Measurements from ENCODE around the gene LEO1. TPM values are rescaled to one million over a fixed set of nuclear protein-coding genes. Genes with fewer than 3 reads are reported as not detected.

Gene LEO1
- polyA plus RNA-seq (2013, experiment 1 of 4): 31.5 TPM
- polyA plus RNA-seq (2013, experiment 2 of 4): 30.7 TPM
- polyA plus RNA-seq (2013, experiment 3 of 4): 26.6 TPM
- polyA plus RNA-seq (2013, experiment 4 of 4): 30.2 TPM

DNA sequence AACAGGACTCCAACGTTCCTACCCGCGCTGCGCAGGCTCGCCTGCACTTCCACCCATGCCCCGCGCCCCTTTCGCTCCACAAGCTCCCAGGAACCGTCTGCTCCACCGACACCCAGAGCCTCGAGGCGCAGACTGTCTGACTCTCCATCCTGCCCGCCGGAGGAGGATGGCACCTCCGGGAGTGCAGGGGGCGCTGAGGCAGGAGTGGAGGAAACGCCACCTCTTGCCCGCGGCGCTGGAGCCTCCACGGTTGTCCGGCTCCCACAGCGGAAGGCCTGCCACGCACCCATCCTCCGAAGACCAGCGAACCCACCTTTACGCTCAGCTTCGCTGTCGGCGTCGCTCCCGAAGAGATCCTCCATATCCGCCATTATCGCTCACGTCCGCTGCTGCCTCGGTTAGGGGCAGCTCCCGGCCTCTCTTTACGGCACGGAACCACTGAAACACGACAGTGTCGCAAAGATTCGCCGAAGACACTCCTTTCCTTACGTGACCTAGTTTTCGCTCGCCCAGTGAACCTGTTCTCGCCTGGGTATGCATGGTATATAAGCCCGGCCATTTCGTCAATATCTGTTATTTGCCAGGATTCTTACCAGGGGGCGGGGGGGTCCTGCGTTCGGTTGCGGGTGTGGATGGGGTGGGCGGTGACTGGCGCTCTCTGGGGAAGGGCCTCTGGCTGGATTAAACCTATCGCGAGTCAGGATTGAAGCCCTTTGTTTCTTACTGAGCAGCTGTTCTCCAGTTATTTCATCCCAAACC, at the start of gene LEO1:
TSS of gene LEO1 (minus strand) at position 404 of the 759 bp plus-strand sequence. CDS start at position 371, 33 bp downstream.
- H3K4me3 ChIP-seq (ENCODE audit: insufficient read depth, low read depth, low read length): peak within 1 kb of the TSS; percentile 89
- no peaks in the 10 kb centered on the region for H3K36me3 ChIP-seq (ENCODE audit: control insufficient read depth, insufficient read depth, low read length)
- 0% methylated on average over 58 of the region's 58 CpGs for WGBS, 2 experiments
- no peaks in the 10 kb centered on the region for H3K27me3 ChIP-seq (ENCODE audit: control insufficient read depth, insufficient read depth, low read length, poor library complexity, severe bottlenecking)
- H3K27ac ChIP-seq (ENCODE audit: insufficient read depth, low read depth, low read length, poor library complexity, severe bottlenecking): peak within 1 kb of the TSS; percentile 28
- H3K4me1 ChIP-seq (ENCODE audit: control insufficient read depth, insufficient read depth, low read length): peaks cover 4% of the 10 kb centered on the region
- no peaks in the 10 kb centered on the region for H3K9me3 ChIP-seq (ENCODE audit: control insufficient read depth, low read length)

DNA sequence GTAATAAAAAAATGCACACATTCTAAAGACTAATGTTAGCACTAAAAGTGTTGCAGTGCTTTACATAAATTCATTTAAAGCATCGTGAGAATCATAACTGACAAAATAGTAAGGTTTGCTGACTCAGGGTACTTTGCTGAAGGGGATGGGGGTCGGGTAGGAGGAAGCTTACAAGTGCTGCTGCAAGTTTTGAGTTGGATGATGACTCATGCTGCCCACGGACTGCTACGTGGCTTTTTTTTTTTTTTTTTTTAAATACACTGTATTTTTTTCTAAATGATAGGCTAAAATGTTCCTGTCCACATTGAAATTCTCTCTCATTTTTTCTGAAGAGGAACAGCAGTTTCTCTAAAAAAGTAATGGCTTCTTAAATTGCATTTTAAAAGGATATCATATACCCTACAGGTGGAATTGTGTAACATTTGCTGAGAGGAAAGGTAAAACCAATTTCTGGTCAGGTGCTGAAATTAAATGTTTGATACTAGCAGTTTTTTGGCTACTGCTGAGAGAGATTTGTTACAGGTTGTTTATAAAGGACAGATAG, 49.6 kb upstream of the LEO1 start:
- Histone ChIP-seq H3K36me3 (ENCODE audit: control insufficient read depth, insufficient read depth, low read length) (no peaks in the 10 kb centered on the region), H3K27me3 (ENCODE audit: control insufficient read depth, insufficient read depth, low read length, poor library complexity, severe bottlenecking) (no peaks in the 10 kb centered on the region), H3K27ac (ENCODE audit: insufficient read depth, low read depth, low read length, poor library complexity, severe bottlenecking) (no peak overlapping the region), H3K4me3 (ENCODE audit: insufficient read depth, low read depth, low read length) (peak overlapping the region; percentile 84), H3K4me1 (ENCODE audit: control insufficient read depth, insufficient read depth, low read length) (peaks cover 6% of the 10 kb centered on the region), H3K9me3 (ENCODE audit: control insufficient read depth, low read length) (no peaks in the 10 kb centered on the region)
- WGBS, 2 experiments: 4 to 15% methylated on average over 2 of the region's 4 CpGs

DNA sequence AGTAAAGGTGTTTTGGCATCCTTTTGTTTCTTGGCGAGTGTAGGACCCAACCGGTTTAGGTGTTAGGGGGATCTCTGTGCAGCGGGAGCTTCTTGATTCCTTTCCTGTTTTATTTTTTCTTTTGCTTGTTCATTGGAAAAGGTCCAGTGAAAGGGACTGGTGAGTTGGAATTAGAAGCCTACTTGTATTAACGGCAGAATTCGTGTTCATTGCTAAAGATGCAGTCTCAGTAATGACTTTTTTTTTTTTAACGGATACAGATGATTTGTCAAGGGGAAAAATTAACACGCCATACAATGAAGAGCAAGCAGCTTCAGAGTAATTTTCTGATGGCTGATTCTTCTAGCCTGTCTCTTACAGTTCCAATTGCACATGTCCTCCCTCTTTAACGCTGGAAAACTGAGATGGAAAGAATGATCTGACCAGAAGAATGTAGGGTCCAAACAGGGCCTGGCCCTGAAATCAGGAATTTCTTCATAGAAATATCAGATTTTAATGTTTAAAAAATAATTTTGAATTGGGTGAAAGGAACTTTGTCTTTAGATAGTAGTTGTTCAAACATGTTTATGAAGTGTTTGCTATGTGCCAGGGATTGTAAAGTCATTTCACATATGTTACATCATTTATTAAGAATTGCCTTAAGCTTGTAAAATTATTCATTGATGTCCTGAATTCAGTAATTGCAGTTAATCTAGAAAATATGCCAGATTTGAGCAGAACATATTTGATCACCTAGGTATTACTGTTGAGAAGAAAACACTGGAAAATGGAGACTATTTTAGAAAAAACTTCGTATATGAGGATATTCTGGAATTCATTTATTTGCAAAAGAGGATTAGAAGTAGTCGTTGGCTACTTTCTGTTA, 48.9 kb upstream of the LEO1 start:
- 3 to 4% methylated on average over 9 to 10 of the region's 10 CpGs for WGBS, 2 experiments
- no peaks in the 10 kb centered on the region for H3K36me3 ChIP-seq (ENCODE audit: control insufficient read depth, insufficient read depth, low read length)
- H3K4me1 ChIP-seq (ENCODE audit: control insufficient read depth, insufficient read depth, low read length): peaks cover 6% of the 10 kb centered on the region
- H3K27me3 ChIP-seq (ENCODE audit: control insufficient read depth, insufficient read depth, low read length, poor library complexity, severe bottlenecking): no peaks in the 10 kb centered on the region
- H3K9me3 ChIP-seq (ENCODE audit: control insufficient read depth, low read length): no peaks in the 10 kb centered on the region
- peak overlapping the region; percentile 88 for H3K27ac ChIP-seq (ENCODE audit: insufficient read depth, low read depth, low read length, poor library complexity, severe bottlenecking)
- peak overlapping the region; percentile 84 for H3K4me3 ChIP-seq (ENCODE audit: insufficient read depth, low read depth, low read length)

DNA sequence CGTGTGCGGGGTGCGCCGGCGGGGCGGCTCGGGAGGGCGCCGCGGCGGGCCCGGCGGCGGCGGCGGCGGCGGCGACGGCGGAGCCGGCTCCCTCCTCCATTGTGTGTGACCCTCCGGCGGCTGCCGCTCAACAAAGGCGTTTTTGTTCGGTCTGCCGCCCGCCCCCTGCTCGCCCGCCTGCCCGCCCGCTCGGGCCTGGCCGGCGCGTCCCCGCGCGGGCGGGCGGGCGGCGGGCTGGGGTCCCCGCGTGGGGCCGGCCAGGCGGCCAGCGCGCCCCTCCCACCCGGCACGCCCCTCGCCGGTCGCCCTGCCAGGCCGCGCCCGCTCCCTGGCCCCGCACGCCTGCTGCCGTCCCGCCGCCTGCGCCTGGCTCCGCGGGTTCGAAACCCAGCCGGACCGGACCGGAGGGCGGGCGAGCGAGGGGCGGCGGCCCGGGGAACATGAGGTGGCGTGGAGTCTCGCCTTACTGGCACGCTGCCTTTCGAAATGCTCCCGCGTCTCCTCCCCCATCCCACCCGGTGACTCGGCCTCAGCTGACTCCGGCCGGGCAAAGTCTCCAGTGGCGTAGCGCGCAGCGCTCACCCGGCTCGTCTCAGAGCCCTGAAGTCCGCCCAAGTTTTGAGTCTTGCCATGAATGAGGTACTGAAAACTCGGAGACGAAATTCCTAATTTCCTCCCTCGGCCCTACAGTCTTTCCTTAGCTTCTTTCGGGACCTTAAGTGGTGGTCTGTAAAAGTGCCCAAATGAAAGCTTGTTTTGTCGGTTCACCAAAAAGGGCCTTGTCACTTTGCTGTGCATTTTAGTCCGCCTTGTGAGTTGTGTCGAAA, 48.0 kb upstream of the LEO1 start:
- H3K4me1 ChIP-seq (ENCODE audit: control insufficient read depth, insufficient read depth, low read length): peaks cover 6% of the 10 kb centered on the region
- H3K4me3 ChIP-seq (ENCODE audit: insufficient read depth, low read depth, low read length): peak overlapping the region; percentile 84
- H3K9me3 ChIP-seq (ENCODE audit: control insufficient read depth, low read length): no peaks in the 10 kb centered on the region
- no peaks in the 10 kb centered on the region for H3K27me3 ChIP-seq (ENCODE audit: control insufficient read depth, insufficient read depth, low read length, poor library complexity, severe bottlenecking)
- H3K27ac ChIP-seq (ENCODE audit: insufficient read depth, low read depth, low read length, poor library complexity, severe bottlenecking): peak overlapping the region; percentile 98
- WGBS, 2 experiments: 0% methylated on average over 100 of the region's 100 CpGs
- no peaks in the 10 kb centered on the region for H3K36me3 ChIP-seq (ENCODE audit: control insufficient read depth, insufficient read depth, low read length)

DNA sequence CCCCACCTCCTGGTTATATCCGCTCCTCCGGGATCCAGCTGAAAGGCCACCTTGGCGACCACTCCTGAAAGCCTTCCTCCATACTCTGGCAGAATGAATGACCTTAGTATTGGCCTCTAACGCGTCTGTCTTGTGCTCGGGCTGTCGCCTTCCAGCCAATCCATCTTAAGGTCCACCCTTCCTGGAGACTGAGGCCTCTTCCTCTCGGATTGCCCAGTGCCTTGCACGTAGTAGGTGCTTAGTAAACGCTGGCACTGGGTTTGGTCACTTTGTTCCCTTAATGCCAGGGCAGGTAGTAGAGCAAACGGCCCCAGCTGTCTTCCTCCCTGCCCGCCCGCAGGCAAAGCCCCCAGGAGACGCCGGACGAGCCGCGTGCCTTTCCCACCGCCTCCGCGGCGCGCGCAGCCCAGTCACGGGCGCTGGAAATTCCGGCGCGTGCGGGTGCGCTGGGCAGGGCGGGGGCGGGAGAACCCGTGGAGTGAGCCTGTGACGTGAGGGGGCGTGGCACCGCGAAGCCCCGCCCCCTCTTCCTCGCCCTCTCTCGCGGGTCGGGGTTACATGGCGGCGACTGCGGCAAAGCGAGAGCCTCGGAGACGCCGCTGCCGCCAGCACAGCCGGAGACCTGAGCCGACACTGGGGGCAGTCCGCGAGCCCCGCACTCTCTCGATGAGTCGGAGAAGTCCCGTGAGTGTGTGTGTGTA, 47.3 kb upstream of the LEO1 start, which contains the start of gene MAPK6:
TSS of gene MAPK6 (plus strand) at position 527 of the 701 bp plus-strand sequence. CDS start 27,242 bp downstream, outside the sequence.
- Histone ChIP-seq H3K27me3 (ENCODE audit: control insufficient read depth, insufficient read depth, low read length, poor library complexity, severe bottlenecking) (no peaks in the 10 kb centered on the region), H3K4me1 (ENCODE audit: control insufficient read depth, insufficient read depth, low read length) (peaks cover 6% of the 10 kb centered on the region), H3K9me3 (ENCODE audit: control insufficient read depth, low read length) (no peaks in the 10 kb centered on the region), H3K27ac (ENCODE audit: insufficient read depth, low read depth, low read length, poor library complexity, severe bottlenecking) (peak within 1 kb of the TSS; percentile 98), H3K4me3 (ENCODE audit: insufficient read depth, low read depth, low read length) (peak within 1 kb of the TSS; percentile 84), H3K36me3 (ENCODE audit: control insufficient read depth, insufficient read depth, low read length) (no peaks in the 10 kb centered on the region)
- WGBS, 2 experiments: 8 to 9% methylated on average over 59 of the region's 59 CpGs

DNA sequence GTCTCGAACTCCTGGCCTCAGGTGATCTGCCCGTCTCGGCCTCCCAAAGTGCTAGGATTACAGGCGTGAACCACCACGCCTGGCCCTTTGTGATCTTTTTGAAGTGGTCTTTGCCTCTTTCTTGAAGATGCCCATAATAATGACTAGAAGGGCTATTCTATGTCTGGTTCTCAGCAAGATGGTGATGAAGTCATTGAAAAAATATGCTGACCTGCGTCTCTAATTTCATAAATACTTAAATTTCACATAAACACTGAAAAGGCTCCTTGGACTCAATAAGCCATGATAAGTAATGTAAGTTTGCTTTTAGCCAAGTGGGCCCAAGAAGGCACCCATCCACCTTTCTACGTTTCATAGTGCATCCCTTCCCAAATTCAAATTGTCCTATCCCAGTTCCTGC, 46.7 kb upstream of the LEO1 start:
- 95 to 96% methylated on average over 7 of the region's 7 CpGs for WGBS, 2 experiments

DNA sequence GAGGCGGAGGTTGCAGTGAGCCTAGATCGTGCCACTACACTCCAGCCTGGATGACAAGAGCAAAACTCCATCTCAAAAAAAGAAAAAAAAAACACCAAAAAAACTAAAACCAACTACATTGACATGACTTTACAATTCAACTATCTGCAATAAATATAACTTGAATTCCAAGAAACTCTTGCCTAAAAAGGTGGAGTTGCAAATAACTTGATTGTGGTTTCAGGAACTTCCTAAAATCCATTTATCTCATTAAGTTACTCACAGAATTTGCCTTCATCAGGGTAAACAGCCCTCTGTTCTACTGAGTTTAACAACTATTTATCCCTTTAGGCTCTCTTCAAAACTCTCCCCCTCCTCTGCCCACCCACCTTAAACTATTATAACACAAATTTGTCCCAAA, 44.7 kb upstream of the LEO1 start:
- Histone ChIP-seq H3K4me1 (ENCODE audit: control insufficient read depth, insufficient read depth, low read length) (peaks cover 6% of the 10 kb centered on the region), H3K27ac (ENCODE audit: insufficient read depth, low read depth, low read length, poor library complexity, severe bottlenecking) (no peak overlapping the region), H3K4me3 (ENCODE audit: insufficient read depth, low read depth, low read length) (no peak overlapping the region), H3K36me3 (ENCODE audit: control insufficient read depth, insufficient read depth, low read length) (no peaks in the 10 kb centered on the region), H3K9me3 (ENCODE audit: control insufficient read depth, low read length) (no peaks in the 10 kb centered on the region), H3K27me3 (ENCODE audit: control insufficient read depth, insufficient read depth, low read length, poor library complexity, severe bottlenecking) (no peaks in the 10 kb centered on the region)
- whole genome bisulfite sequencing, 2 experiments: 95 to 96% methylated on average over 2 of the region's 2 CpGs

More for the DNA sequence above, 46.7 kb upstream of the LEO1 start:
- Histone ChIP-seq H3K27ac (ENCODE audit: insufficient read depth, low read depth, low read length, poor library complexity, severe bottlenecking) (no peak overlapping the region), H3K36me3 (ENCODE audit: control insufficient read depth, insufficient read depth, low read length) (no peaks in the 10 kb centered on the region), H3K9me3 (ENCODE audit: control insufficient read depth, low read length) (no peaks in the 10 kb centered on the region), H3K4me3 (ENCODE audit: insufficient read depth, low read depth, low read length) (no peak overlapping the region), H3K4me1 (ENCODE audit: control insufficient read depth, insufficient read depth, low read length) (peaks cover 6% of the 10 kb centered on the region), H3K27me3 (ENCODE audit: control insufficient read depth, insufficient read depth, low read length, poor library complexity, severe bottlenecking) (no peaks in the 10 kb centered on the region)

DNA sequence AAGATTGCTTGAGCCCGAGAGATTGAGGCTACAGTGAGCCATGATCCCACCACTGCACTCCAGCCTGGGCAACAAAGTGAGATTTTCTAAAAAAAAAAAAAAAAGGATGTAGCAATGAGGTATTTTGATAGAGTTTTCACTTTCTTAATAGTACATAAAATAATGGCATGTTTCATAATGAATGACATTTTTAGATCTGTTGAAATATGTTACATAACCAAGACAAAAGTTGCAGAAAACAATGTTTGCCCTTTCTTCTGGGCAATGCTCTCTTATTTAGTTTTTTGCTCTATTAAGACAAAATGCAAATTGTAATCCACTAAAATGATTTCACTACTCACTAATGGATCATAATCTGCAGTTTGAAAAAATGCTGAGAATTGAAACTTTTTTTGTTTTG, 43.0 kb upstream of the LEO1 start:
- WGBS, 2 experiments: 91 to 100% methylated on average over 1 of the region's 1 CpG
- Histone ChIP-seq H3K27ac (ENCODE audit: insufficient read depth, low read depth, low read length, poor library complexity, severe bottlenecking) (no peak overlapping the region), H3K27me3 (ENCODE audit: control insufficient read depth, insufficient read depth, low read length, poor library complexity, severe bottlenecking) (no peaks in the 10 kb centered on the region), H3K4me1 (ENCODE audit: control insufficient read depth, insufficient read depth, low read length) (peaks cover 6% of the 10 kb centered on the region), H3K4me3 (ENCODE audit: insufficient read depth, low read depth, low read length) (no peak overlapping the region), H3K9me3 (ENCODE audit: control insufficient read depth, low read length) (no peaks in the 10 kb centered on the region), H3K36me3 (ENCODE audit: control insufficient read depth, insufficient read depth, low read length) (no peaks in the 10 kb centered on the region)

DNA sequence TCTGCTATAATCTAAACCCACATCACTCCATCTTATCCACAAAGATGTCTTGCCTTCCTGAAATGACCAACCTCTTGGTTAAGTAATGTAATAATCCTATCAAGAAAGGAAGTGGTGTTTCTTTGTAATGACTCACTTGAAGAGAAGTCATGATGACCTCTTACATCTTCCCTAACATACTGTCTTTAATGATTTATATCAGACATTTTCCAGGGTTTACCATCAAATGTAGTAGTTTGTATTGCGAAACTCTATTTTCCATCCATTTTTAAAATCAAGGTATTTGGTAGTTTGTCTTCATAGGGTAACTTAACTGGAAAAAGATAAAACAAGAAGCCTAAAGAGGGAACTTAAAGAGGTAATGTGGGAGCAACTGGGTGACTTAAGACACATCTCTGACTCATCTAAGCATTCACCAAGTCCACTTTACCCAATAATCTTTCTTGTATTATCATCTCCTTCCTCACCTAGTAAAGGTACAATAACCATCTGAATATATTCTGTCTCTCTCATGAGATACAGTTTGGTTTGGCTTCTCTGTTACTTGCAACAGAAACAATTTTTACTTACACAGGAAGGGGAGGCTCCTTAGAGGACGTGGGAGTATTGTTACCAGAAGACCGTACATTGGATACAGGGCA, 41.7 kb upstream of the LEO1 start:
- H3K4me1 ChIP-seq (ENCODE audit: control insufficient read depth, insufficient read depth, low read length): peaks cover 6% of the 10 kb centered on the region
- no peaks in the 10 kb centered on the region for H3K9me3 ChIP-seq (ENCODE audit: control insufficient read depth, low read length)
- no peaks in the 10 kb centered on the region for H3K27me3 ChIP-seq (ENCODE audit: control insufficient read depth, insufficient read depth, low read length, poor library complexity, severe bottlenecking)
- no peaks in the 10 kb centered on the region for H3K36me3 ChIP-seq (ENCODE audit: control insufficient read depth, insufficient read depth, low read length)
- H3K4me3 ChIP-seq (ENCODE audit: insufficient read depth, low read depth, low read length): no peak overlapping the region
- WGBS, 2 experiments: 91 to 93% methylated on average over 2 to 3 of the region's 3 CpGs
- no peak overlapping the region for H3K27ac ChIP-seq (ENCODE audit: insufficient read depth, low read depth, low read length, poor library complexity, severe bottlenecking)
